Thyroid gland (tissue), 4 donors: ENCODE data around the gene FAH.

ENCODE experiments used
- CTCF ChIP-seq, 6 experiments: fragments of 200-600 bp in 3 of 6; fragments of 450-650 bp in 3 of 6; sonication (generic) in 3 of 6; IDR thresholded peaks; one replicate each; pipeline ENCODE4 v1.5.1; 2016 to 2019; ENCODE audit warnings: antibody characterized with exemption in 6 of 6, mild to moderate bottlenecking in 2 of 6, inconsistent platforms in 1 of 6, moderate library complexity in 1 of 6
- POLR2A ChIP-seq, 2 donors: fragments of 450-650 bp; IDR thresholded peaks; one replicate each; pipeline ENCODE4 v1.6.1; 2017; ENCODE audit warnings: antibody characterized with exemption in 2 of 2, mild to moderate bottlenecking in 2 of 2, moderate library complexity in 1 of 2

- TF ChIP-seq POLR2A (IDR thresholded peaks at IDR 0.05) (no peak), CTCF (IDR thresholded peaks at IDR 0.05) (no peak)
Measured at GRCh38 chr15:80175436-80175835, 22.6 kb downstream of the FAH start.
